ENCODE results near the gene FAM177B. TPM values are rescaled to one million over a fixed set of nuclear protein-coding genes. Genes with fewer than 3 reads are reported as not detected.

Gene FAM177B
- total RNA-seq = not detected in 2 replicates

DNA sequence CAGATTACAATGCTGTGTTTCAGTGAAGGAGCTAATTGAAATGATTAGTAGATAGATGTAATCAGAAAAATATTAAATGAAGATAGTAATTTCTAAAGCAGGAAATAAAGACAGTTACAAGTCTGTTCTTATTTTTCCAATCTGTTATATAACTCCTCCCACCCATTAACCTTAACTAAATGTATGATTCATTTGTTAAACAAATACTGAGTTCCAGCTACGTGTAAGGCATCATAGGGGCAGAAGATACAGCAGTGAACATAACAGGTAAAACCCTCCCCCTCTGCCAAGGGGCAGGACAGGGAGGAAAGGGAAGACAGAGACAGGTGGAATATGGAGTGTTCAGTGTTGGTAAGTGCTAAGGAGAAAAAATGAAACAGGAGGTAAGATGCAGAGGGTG, at the start of gene FAM177B:
Gene FAM177B, plus strand, starts transcription at position 231 of the 400 bp plus-strand sequence. CDS start 9,344 bp downstream, outside the sequence.

DNA sequence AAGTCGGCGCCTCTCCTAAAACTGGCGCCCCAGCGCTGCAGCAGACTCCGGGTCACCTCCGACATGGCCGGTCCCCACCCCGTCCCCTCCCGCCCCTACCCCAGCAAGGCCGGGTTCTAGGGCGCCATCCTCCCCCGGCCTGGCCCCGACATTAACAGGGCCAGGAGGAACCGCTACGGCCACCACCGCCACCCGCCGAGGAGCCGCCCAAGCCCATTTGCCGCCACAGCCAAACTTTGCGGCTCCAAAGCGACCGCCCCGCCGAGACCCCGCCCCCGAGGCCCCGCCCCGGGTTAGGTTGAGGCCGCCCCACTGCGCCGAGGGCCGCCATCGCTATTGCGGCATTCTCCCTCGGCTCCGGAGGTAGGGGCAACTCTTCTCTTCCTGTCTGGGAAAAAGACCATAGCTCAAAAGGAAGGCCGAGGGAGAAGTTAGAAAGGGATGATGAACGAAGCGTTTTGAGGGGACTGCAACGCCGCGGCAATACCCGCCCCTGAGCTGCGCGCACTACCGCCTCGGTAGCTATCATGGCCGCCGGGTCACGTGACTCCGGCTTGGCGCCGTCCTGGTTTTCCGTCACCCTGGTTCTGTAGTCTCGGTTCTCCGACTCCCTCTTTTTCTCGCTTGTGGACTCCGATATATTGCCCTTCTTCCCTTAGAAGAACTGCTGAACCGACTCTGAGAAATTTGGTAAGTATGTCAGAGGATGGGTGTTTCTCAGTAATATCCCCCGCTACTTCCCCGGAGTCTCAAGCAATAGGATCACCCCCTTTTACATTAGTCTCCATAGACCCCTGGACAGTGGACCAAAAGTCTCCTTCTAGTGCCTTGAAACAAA, 24.5 kb upstream of the FAM177B start, which contains the start of the genes AIDA and BROX:
Gene AIDA, minus strand, starts transcription at position 239 of the 838 bp plus-strand sequence. Its CDS starts 174 bp downstream, at position 65.
Gene BROX, plus strand, starts transcription at position 312 of the 838 bp plus-strand sequence. CDS start 3,136 bp downstream, outside the sequence.

Other genes starting within 250 kb of the FAM177B start
- 0.08 TPM in 1 of 2 replicates, not detected in the other for gene HHIPL2, start 189.1 kb upstream of the FAM177B start, total RNA-seq
- 7.6 and 11.6 TPM in 2 replicates for gene TAF1A, start 147.3 kb upstream of the FAM177B start, total RNA-seq
- gene MIA3, start 119.1 kb upstream of the FAM177B start, total RNA-seq = 19.6 and 33.5 TPM in 2 replicates
- 48.2 and 52.1 TPM in 2 replicates for gene AIDA, start 24.7 kb upstream of the FAM177B start, total RNA-seq
- gene BROX, start 24.6 kb upstream of the FAM177B start, total RNA-seq = 34.3 and 37.7 TPM in 2 replicates
- 0.19 and 1.2 TPM in 2 replicates for gene DISP1, start 77.8 kb downstream of the FAM177B start, total RNA-seq

All from hair follicular keratinocyte (primary cell).